ENCODE results near the gene LAMA5.

GRCh38 chr20:62342910-62343309 lies 24.2 kb downstream of the LAMA5 start:
- TF ChIP-seq GABPA (IDR thresholded peaks at IDR 0.05; ENCODE audit: low read depth) (no peak), CTCF (IDR thresholded peaks at IDR 0.05) (no peak), NFIC (IDR thresholded peaks at IDR 0.05; ENCODE audit: borderline replicate concordance) (no peak), REST (IDR thresholded peaks at IDR 0.05; ENCODE audit: low read depth, low read length) (no peak), JUND (IDR thresholded peaks at IDR 0.05) (no peak), RCOR1 (IDR thresholded peaks at IDR 0.05; ENCODE audit: low read length) (no peak), RAD21 (IDR thresholded peaks at IDR 0.05; ENCODE audit: low read length) (no peak), RFX5 (IDR thresholded peaks at IDR 0.05; ENCODE audit: low read length) (no peak), TAF1 (IDR thresholded peaks at IDR 0.05; ENCODE audit: borderline replicate concordance, low read depth, low read length) (no peak)
